ENCODE data around the gene LMO4. TPM values are rescaled to one million over a fixed set of nuclear protein-coding genes. Genes with fewer than 3 reads are reported as not detected.
A peak's percentile ranks its signal among the peaks of the same experiment; 100 is the strongest.

LMO4 gene
- total RNA-seq, 1 donor from 2014 or later: 53.8 TPM

DNA sequence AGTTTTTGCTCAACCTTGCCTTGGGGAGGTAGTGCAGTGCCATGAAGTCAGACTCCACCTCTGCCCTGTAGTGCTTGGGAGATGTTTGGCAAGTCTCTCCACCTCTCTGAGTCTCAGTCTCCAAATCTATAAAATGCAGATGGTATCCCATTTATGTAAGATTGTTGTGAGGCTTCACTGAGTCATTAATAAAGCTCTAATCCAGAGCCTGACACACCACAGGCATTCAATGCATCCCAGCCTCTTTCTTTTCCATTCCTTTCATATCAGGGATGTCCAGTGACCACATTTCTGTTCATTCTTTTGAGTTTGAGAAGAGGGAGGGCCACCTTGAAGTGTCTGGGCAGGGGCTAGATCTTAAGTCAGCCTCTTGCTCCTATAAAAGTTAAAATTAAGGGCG is 37.6 kb upstream of the LMO4 start:
- TF ChIP-seq POLR2A (IDR thresholded peaks at IDR 0.05) (no peak), POLR2AphosphoS5 (IDR thresholded peaks at IDR 0.05; ENCODE audit: insufficient read depth in 1 of 2, low read depth in 1 of 2) (no peak)
- TF ChIP-seq, protein P1, sequence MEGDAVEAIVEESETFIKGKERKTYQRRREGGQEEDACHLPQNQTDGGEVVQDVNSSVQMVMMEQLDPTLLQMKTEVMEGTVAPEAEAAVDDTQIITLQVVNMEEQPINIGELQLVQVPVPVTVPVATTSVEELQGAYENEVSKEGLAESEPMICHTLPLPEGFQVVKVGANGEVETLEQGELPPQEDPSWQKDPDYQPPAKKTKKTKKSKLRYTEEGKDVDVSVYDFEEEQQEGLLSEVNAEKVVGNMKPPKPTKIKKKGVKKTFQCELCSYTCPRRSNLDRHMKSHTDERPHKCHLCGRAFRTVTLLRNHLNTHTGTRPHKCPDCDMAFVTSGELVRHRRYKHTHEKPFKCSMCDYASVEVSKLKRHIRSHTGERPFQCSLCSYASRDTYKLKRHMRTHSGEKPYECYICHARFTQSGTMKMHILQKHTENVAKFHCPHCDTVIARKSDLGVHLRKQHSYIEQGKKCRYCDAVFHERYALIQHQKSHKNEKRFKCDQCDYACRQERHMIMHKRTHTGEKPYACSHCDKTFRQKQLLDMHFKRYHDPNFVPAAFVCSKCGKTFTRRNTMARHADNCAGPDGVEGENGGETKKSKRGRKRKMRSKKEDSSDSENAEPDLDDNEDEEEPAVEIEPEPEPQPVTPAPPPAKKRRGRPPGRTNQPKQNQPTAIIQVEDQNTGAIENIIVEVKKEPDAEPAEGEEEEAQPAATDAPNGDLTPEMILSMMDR (IDR thresholded peaks at IDR 0.05): no peak
- intact Hi-C loops (cut with DNase I): loop anchor here (5.0 kb wide), 1 partner anchor 661 kb away; no protein-coding TSS in a partner anchor
- DNase-seq (ENCODE audit: extremely low spot score in 2 of 2): no peak
- H3K4me3 ChIP-seq: no peak overlapping the region
- no peaks in the 10 kb centered on the region for H3K9me3 ChIP-seq
- no peaks in the 10 kb centered on the region for H3K4me1 ChIP-seq
- no peaks in the 10 kb centered on the region for H3K27me3 ChIP-seq
- H3K36me3 ChIP-seq: no peaks in the 10 kb centered on the region
- no peak overlapping the region for H3K27ac ChIP-seq

DNA sequence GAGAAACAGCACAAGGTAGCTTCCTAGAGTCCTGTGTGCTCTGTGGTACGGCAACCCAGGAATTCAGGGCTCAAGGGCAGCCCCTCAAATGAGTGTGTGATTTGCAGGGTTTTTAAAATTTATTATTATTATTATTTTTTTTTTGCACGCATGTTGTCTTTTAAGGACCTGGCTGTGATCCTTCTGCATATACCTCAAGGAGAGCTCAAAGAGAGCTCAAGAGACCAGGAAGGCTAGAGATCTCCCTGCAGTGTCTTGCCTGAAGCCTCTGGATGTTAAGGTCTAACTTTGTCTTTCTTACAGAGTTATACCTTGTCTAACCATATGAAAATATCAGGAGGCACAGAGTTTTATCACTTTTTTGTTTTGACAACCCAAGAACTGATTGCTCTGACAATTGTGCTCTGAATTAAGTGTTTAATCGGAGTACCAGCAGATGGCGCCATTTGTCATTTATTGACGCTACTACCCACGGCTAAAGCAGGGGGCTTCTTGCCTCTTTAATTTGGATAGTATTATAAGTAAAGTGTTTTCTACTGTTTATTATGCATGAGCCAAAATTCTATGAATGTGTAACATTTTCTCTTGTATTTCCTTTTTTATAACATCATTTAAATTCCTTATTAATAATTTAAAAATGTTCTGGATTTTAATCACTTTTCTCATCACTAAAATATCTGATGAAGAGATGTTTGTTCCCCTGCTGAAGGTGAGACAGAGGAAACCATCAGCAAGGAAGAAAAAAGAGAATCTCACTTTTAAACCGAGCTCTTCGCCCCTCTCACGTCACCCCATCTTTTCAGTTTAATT is 35.8 kb upstream of the LMO4 start:
- intact Hi-C loops (cut with DNase I): loop anchor here (5.0 kb wide), 1 partner anchor 659 kb away; no protein-coding TSS in a partner anchor
- DNase-seq (ENCODE audit: extremely low spot score in 2 of 2): no peak

DNA sequence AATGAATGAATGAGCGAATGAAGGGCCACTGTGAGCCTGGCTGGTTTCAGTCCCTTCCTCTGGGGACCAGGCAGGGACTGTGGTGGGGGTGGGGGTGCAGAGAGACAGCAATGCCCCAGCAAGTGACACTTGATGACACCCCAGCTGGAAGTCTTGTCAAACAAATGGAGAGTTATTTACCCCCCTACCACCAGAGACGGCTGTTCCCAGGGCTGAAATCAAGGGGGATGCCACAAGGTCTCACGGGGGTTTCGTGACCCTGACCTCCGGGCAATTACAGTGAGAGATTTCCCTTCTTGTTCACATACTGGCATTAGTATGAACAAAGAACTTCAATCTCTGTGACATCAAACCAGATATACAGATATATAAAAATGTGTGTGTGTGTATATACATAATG is 34.0 kb upstream of the LMO4 start:
- H3K9me3 ChIP-seq: no peaks in the 10 kb centered on the region
- no peaks in the 10 kb centered on the region for H3K4me1 ChIP-seq
- intact Hi-C loops (cut with DNase I): loop anchor here (5.0 kb wide), 1 partner anchor 658 kb away; no protein-coding TSS in a partner anchor
- no peak overlapping the region for H3K4me3 ChIP-seq
- no peaks in the 10 kb centered on the region for H3K36me3 ChIP-seq
- H3K27ac ChIP-seq: no peak overlapping the region
- H3K27me3 ChIP-seq: no peaks in the 10 kb centered on the region
- no peak for TF ChIP-seq POLR2A (IDR thresholded peaks at IDR 0.05)
- TF ChIP-seq, protein P1 (IDR thresholded peaks at IDR 0.05): no peak
- TF ChIP-seq POLR2AphosphoS5 (IDR thresholded peaks at IDR 0.05; ENCODE audit: insufficient read depth in 1 of 2, low read depth in 1 of 2): no peak
- no peak for DNase-seq (ENCODE audit: extremely low spot score in 2 of 2)

More for the DNA sequence above, 35.8 kb upstream of the LMO4 start:
- no peak overlapping the region for H3K27ac ChIP-seq
- no peaks in the 10 kb centered on the region for H3K27me3 ChIP-seq
- no peaks in the 10 kb centered on the region for H3K4me1 ChIP-seq
- TF ChIP-seq, protein P1 (IDR thresholded peaks at IDR 0.05): peak; percentile 48 to 89 (median 73)
- no peak for TF ChIP-seq POLR2AphosphoS5 (IDR thresholded peaks at IDR 0.05; ENCODE audit: insufficient read depth in 1 of 2, low read depth in 1 of 2)
- TF ChIP-seq POLR2A (IDR thresholded peaks at IDR 0.05): no peak
- H3K9me3 ChIP-seq: no peaks in the 10 kb centered on the region
- H3K4me3 ChIP-seq: no peak overlapping the region
- H3K36me3 ChIP-seq: no peaks in the 10 kb centered on the region

DNA sequence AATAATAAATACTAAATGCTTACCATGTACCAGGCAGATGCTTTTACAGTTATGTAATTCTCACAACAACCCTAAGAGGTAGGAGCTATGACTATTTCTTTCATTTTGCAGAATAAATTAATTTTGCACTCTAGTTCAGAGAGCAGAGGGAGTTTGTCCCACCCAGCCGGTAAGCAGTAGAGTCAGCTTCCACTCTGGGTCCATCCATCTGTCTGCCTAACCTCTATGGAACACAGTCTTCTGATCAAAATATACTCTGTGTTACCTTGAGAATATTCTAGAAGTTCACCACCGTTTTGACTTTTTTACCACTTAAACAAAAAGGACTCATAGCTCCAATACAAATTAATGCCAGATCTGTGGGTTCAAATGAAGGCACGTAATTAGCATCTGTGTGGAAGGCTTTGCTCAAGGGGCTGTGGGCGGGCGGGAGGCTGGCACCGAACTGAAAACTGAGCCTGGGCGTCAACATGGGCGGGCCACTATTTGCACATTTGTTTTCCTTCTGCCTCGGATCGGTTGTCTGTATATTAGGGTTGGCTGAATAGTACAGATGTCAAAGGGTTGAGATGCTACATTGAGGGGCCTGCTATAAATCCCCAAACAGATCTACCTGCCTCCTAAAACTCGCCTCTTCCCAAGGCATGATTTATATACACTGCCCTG is 33.1 kb upstream of the LMO4 start:
- TF ChIP-seq POLR2AphosphoS5 (IDR thresholded peaks at IDR 0.05; ENCODE audit: insufficient read depth in 1 of 2, low read depth in 1 of 2) (no peak), POLR2A (IDR thresholded peaks at IDR 0.05) (no peak)
- TF ChIP-seq, protein P1 (IDR thresholded peaks at IDR 0.05): no peak
- H3K27ac ChIP-seq: no peak overlapping the region
- H3K4me1 ChIP-seq: peaks cover 6% of the 10 kb centered on the region
- no peak for DNase-seq (ENCODE audit: extremely low spot score in 2 of 2)
- no peaks in the 10 kb centered on the region for H3K27me3 ChIP-seq
- intact Hi-C loops (cut with DNase I): no loop called here
- H3K4me3 ChIP-seq: no peak overlapping the region
- no peaks in the 10 kb centered on the region for H3K9me3 ChIP-seq
- H3K36me3 ChIP-seq: no peaks in the 10 kb centered on the region

Data from vagina (tissue), 2 donors.